K562 (cell line): ENCODE measurements around the gene SMG1. TPM values are rescaled to one million over a fixed set of nuclear protein-coding genes. Genes with fewer than 3 reads are reported as not detected.

Source experiments
- ATAC-seq: fragments of 200-7000 bp; cut with Tn5 transposase; 3 replicates; pipeline ENCODE4 v1.9.1; 2020; ENCODE audit warnings: moderate library complexity
- BruUV-seq: library from RNA; stranded (reverse); fragments of 400-500 nt; replicated peaks from 2 replicates; lab custom pipeline; 2021; lab: Mats Ljungman, UMichigan
- CTCF ChIA-PET: fragments of 300-600 bp; formaldehyde crosslinking; extraction: SDS; loops from one replicate; lab custom pipeline; 2021; ENCODE audit warnings: low intra/inter-chr PET ratio; lab: Yijun Ruan, JAX
- POLR2A ChIA-PET: fragments of 300-600, 350-650 bp; sonication (Branson Sonifier 250); formaldehyde crosslinking; extraction: SDS; loops from one replicate; lab custom pipeline; 2021; ENCODE audit warnings: antibody characterized with exemption, inconsistent platforms; lab: Yijun Ruan, JAX
- DNase-seq, 4 experiments: peaks; one replicate each; pipeline versions ENCODE4 v3.0.0 to v3.0.0-alpha.2; 2011 to 2018; ENCODE audit warnings: low spot score in 3 of 4, mixed read lengths in 3 of 4; ENCODE audit errors: extremely low read depth in 1 of 4
- FAIRE-seq: peaks from 2 replicates; lab custom pipeline; 2011; peaks lifted over from hg19 to GRCh38; lab: Jason Lieb, UNC
- H2AFZ ChIP-seq: 2 replicates; pipeline ENCODE4 v1.6.0; 2011; ENCODE audit warnings: low read depth, low read length, control low read depth, inconsistent platforms
- H3K27ac ChIP-seq: fragments of 200-600 bp; 3 replicates; pipeline ENCODE4 v1.8.0; 2011; ENCODE audit warnings: low read depth, mild to moderate bottlenecking, control low read depth, inconsistent platforms, low read length, moderate library complexity, mixed read lengths; ENCODE audit errors: extremely low read depth
- H3K27me3 ChIP-seq, 2 experiments: fragments of 300-600 bp in 1 of 2; 2 replicates in 1 of 2; 3 replicates in 1 of 2; pipeline versions ENCODE4 v1.6.0 to v1.8.0; 2011; ENCODE audit warnings: inconsistent platforms in 2 of 2, low read length in 2 of 2, mild to moderate bottlenecking in 1 of 2, mixed read lengths in 1 of 2, moderate library complexity in 1 of 2; ENCODE audit not compliant: control insufficient read depth in 2 of 2, insufficient read depth in 2 of 2
- H3K36me3 ChIP-seq: fragments of 300-600 bp; 3 replicates; pipeline ENCODE4 v1.8.0; 2011; ENCODE audit warnings: mild to moderate bottlenecking, low read length, inconsistent platforms; ENCODE audit not compliant: control insufficient read depth, insufficient read depth
- H3K4me1 ChIP-seq, 2 experiments: fragments of 200-600 bp in 1 of 2; replicated peaks in 1 of 2; 2 replicates in 1 of 2; 3 replicates in 1 of 2; pipeline versions ENCODE4 v1.5.1 to v1.8.0; 2011; ENCODE audit warnings: inconsistent platforms in 2 of 2, low read length in 2 of 2, mild to moderate bottlenecking in 1 of 2, mixed read lengths in 1 of 2, moderate library complexity in 1 of 2; ENCODE audit not compliant: control insufficient read depth in 2 of 2, insufficient read depth in 2 of 2
- H3K4me2 ChIP-seq: 2 replicates; pipeline ENCODE4 v1.6.1; 2011; ENCODE audit warnings: low read length, control low read depth, inconsistent platforms, mixed read lengths; ENCODE audit not compliant: insufficient read depth
- H3K4me3 ChIP-seq: fragments of 200-600 bp; sonication (generic), shearing (Covaris generic); 2 replicates; pipeline ENCODE4 v1.5.1; 2016; ENCODE audit warnings: control low read depth, inconsistent platforms
- H3K79me2 ChIP-seq: fragments of 200-600 bp; 3 replicates; pipeline ENCODE4 v1.8.0; 2011; ENCODE audit warnings: low read length, inconsistent platforms; ENCODE audit not compliant: control insufficient read depth, insufficient read depth
- H3K9ac ChIP-seq, 2 experiments: 2 replicates each; pipeline versions ENCODE4 v1.6.0 to v1.6.1; 2011; ENCODE audit warnings: low read depth in 2 of 2, low read length in 2 of 2, control low read depth in 1 of 2, inconsistent platforms in 1 of 2, mild to moderate bottlenecking in 1 of 2, mixed read lengths in 1 of 2; ENCODE audit not compliant: insufficient read depth in 1 of 2
- H3K9me1 ChIP-seq: one replicate; pipeline ENCODE4 v1.6.0; 2011; ENCODE audit warnings: inconsistent platforms, mild to moderate bottlenecking, low read length, moderate library complexity; ENCODE audit not compliant: control insufficient read depth, insufficient read depth
- H3K9me3 ChIP-seq: replicated peaks from 2 replicates; pipeline ENCODE4 v1.5.1; 2011; ENCODE audit warnings: low read depth, low read length, inconsistent platforms; ENCODE audit not compliant: control insufficient read depth, insufficient read depth
- H4K20me1 ChIP-seq: replicated peaks from 2 replicates; pipeline ENCODE4 v1.6.1; 2011; ENCODE audit warnings: low read length, inconsistent platforms, mixed read lengths; ENCODE audit not compliant: control insufficient read depth, insufficient read depth
- ASH1L ChIP-seq: fragments of 450-650 bp; IDR thresholded peaks from 2 replicates; pipeline ENCODE4 v1.6.1; 2018; ENCODE audit warnings: borderline replicate concordance, mild to moderate bottlenecking, low read depth; ENCODE audit not compliant: partially characterized antibody
- BRD4 ChIP-seq: fragments of 200-600 bp; sonication (generic); IDR thresholded peaks from 2 replicates; pipeline ENCODE4 v1.6.1; 2017; ENCODE audit warnings: inconsistent platforms
- GABPA ChIP-seq: fragments of 200-800 bp; sonication (Bioruptor generic); conservative IDR thresholded peaks from 2 replicates; pipeline ENCODE4 v1.6.1; 2016; ENCODE audit warnings: low read depth, missing genetic modification characterization, missing compliant biosample characterization
- GTF2E2 ChIP-seq: fragments of 200-800 bp; sonication (Bioruptor generic); IDR thresholded peaks from 2 replicates; pipeline ENCODE4 v1.6.1; 2016; ENCODE audit warnings: missing genetic modification characterization, missing compliant biosample characterization
- MBD2 ChIP-seq: sonication (generic); IDR thresholded peaks from 2 replicates; pipeline ENCODE4 v1.6.1; 2016; ENCODE audit warnings: low read depth, borderline replicate concordance
- PHB ChIP-seq: fragments of 250-450 bp; sonication (Bioruptor Pico); IDR thresholded peaks from 2 replicates; pipeline ENCODE4 v1.5.0; 2021
- RBBP5 ChIP-seq: fragments of 200-600 bp; sonication (generic); IDR thresholded peaks from 2 replicates; pipeline ENCODE4 v1.6.1; 2012; ENCODE audit warnings: borderline replicate concordance, mild to moderate bottlenecking, low read length, control low read depth, inconsistent platforms; ENCODE audit not compliant: insufficient read depth, poor library complexity, severe bottlenecking
- SPI1 ChIP-seq: IDR thresholded peaks from 2 replicates; pipeline ENCODE4 v1.6.1; 2011; ENCODE audit warnings: low read depth, low read length, control low read depth, borderline replicate concordance
- ZNF512 ChIP-seq: IDR thresholded peaks from 2 replicates; pipeline ENCODE4 v1.6.1; 2016; ENCODE audit warnings: missing genetic modification characterization, missing compliant biosample characterization
- WGBS: fragments of 100-300 bp; shearing (Covaris generic); methylation state at CpG from one replicate; pipeline ENCODE4 v1.1.6; 2016; ENCODE audit warnings: low coverage, mixed read lengths; ENCODE audit not compliant: insufficient coverage; ENCODE audit errors: missing lambda C conversion rate; 5-methylcytosine and 5-hydroxymethylcytosine counted together
- in situ Hi-C: fragments of 300-500 bp; cut with MboI; formaldehyde crosslinking; loops from 4 replicates; pipeline ENCODE4 v1.15.0; 2018; ENCODE audit warnings: inconsistent platforms, mixed read lengths
- intact Hi-C: fragments of 100-400 bp; cut with micrococcal nuclease; formaldehyde crosslinking; loops from 2 replicates; pipeline ENCODE4 v1.14.2; 2022
- polyA plus RNA-seq, 8 experiments: library from polyadenylated mRNA; depleted of rRNA in 4 of 8; stranded (reverse) in 5 of 8; unstranded in 3 of 8; fragments of >200 nt; fragmentation: Nextera tagmentation in 2 of 8; fragmentation: Illumina TruSeq in 1 of 8; extraction: Ambion mirVana in 2 of 8; extraction: Trizol in 1 of 8; gene quantifications; 2 replicates each; pipeline versions ENCODE4 v1.2.1 to v1.2.3, GENCODE V29; 2011 to 2014; ENCODE audit warnings: inconsistent platforms in 1 of 8, missing spikeins in 1 of 8
- total RNA-seq, 7 experiments: library from RNA; depleted of rRNA in 6 of 7; stranded (reverse); fragments of >200 nt in 6 of 7; fragmentation: Illumina TruSeq in 2 of 7; extraction: Trizol in 2 of 7; gene quantifications; 2 replicates each; pipeline versions ENCODE4 v1.2.1 to v1.2.3, GENCODE V29; 2011 to 2021; ENCODE audit warnings: low replicate concordance in 1 of 7

Gene SMG1
- total and polyA plus RNA-seq, 9 of the 15 experiments (the other 6 are each of a cell fraction or from before 2014, with no cell fraction given) = 3.4 to 54.8 (median 32.0) TPM

- CTCF ChIA-PET = no interaction called here
- Histone ChIP-seq H3K9me1 (no peaks in the 10 kb centered on the region), H4K20me1 (peaks cover 18% of the 10 kb centered on the region; the same call in 1 of the 2 replicates), H3K36me3 (peaks cover 57% of the 10 kb centered on the region), H3K27ac (peak overlapping the region; percentile 88), H3K4me1 (peaks cover 18 to 23% of the 10 kb centered on the region in 2 experiments; a peak in 4 of 5 replicates), H3K4me2 (peak overlapping the region; percentile 91), H2AFZ (no peak overlapping the region), H3K9me3 (no peaks in the 10 kb centered on the region), H3K27me3 (no peaks in the 10 kb centered on the region), H3K79me2 (peaks cover 66% of the 10 kb centered on the region), H3K9ac (peak overlapping the region; percentile 93 to 98), H3K4me3 (peak overlapping the region; percentile 85)
- DNase-seq (peak in 3 of 4 experiments; percentile 14 to 29 (median 28)), ATAC-seq (0 out of 3 replicates have a peak, but pooled peaks have one; percentile 2), FAIRE-seq (no peak)
- TF ChIP-seq PHB (no peak), RBBP5 (peak; percentile 12), MBD2 (no peak), ASH1L (no peak), BRD4 (0 out of 2 replicates have a peak, but pooled peaks have one; percentile 39), SPI1 (no peak), GABPA (no peak), ZNF512 (no peak), GTF2E2 (tag) (peak; percentile 0; the same call in 1 of the 2 replicates)
- 2% methylated on average over 15 of the region's 15 CpGs for WGBS
- in situ Hi-C loops (no loop called here), intact Hi-C loops (loop anchor here (1.0 kb wide), 1 partner anchor 169 kb away; no protein-coding TSS in a partner anchor)
- no TSS peak for BruUV-seq
- POLR2A ChIA-PET = interaction anchor here (0.6 to 10.2 kb wide), 18 partner anchors 9 to 703 kb away, joined by 3 to 342 read pairs (median 6); partner anchors contain the start of genes COQ7, RPS15A and TMC7
These were observed 125.4 kb downstream of the SMG1 start for GRCh38 chr16:18800775-18801144.
